ENCODE data around the gene NAPB.

DNA sequence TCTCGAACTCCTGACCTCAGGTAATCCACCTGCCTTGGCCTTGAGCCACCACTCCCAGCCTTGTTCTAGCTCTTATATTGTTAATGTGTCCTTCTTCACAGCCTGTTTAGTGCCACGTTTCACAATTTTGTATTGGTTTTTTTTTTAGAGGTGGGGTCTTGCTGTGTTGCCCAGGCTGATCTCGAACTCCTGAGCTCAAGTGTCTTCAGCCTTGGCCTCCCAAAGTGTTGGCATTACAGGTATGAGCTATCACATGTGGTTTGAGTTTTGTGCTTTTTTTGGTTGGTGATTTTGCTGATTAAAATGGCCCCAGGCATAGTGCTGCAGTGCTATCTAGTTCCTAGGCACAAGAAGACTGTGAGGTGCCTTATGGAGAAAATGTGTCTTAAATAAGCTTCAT lies 12.3 kb upstream of the NAPB start:
- TF ChIP-seq, protein P1, sequence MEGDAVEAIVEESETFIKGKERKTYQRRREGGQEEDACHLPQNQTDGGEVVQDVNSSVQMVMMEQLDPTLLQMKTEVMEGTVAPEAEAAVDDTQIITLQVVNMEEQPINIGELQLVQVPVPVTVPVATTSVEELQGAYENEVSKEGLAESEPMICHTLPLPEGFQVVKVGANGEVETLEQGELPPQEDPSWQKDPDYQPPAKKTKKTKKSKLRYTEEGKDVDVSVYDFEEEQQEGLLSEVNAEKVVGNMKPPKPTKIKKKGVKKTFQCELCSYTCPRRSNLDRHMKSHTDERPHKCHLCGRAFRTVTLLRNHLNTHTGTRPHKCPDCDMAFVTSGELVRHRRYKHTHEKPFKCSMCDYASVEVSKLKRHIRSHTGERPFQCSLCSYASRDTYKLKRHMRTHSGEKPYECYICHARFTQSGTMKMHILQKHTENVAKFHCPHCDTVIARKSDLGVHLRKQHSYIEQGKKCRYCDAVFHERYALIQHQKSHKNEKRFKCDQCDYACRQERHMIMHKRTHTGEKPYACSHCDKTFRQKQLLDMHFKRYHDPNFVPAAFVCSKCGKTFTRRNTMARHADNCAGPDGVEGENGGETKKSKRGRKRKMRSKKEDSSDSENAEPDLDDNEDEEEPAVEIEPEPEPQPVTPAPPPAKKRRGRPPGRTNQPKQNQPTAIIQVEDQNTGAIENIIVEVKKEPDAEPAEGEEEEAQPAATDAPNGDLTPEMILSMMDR (conservative IDR thresholded peaks at IDR 0.05; ENCODE audit: low read length): no peak
- TF ChIP-seq EZH2phosphoT487 (IDR thresholded peaks at IDR 0.05; ENCODE audit: borderline replicate concordance): no peak
